ENCODE measurements around the gene KRCC1. TPM values are rescaled to one million over a fixed set of nuclear protein-coding genes. Genes with fewer than 3 reads are reported as not detected.

KRCC1 gene
- total RNA-seq, 2 experiments from 2014 or later: 10.8 to 11.1 TPM

- Mint-ChIP-seq H3K4me1 (ENCODE audit: low read depth) (no peaks in the 10 kb centered on the region), H3K9me3 (no peaks in the 10 kb centered on the region), H3K27me3 (no peaks in the 10 kb centered on the region), H3K36me3 (ENCODE audit: low read depth) (no peaks in the 10 kb centered on the region), H3K27ac (no peak overlapping the region), H3K4me3 (no peak overlapping the region)
- ATAC-seq: no peak
- intact Hi-C loops (cut with micrococcal nuclease): no loop called here
- ChIA-PET POLR2A (no interaction called here), CTCF (interaction anchor here (1.2 to 4.1 kb wide), 2 partner anchors 11 to 89 kb away, joined by 4 to 19 read pairs; no protein-coding TSS in a partner anchor)
- no peak for DNase-seq
- no peak for TF ChIP-seq CTCF (IDR thresholded peaks at IDR 0.05)
These were observed 15.8 kb upstream of the KRCC1 start for GRCh38 chr2:88071365-88071764.

GRCh38 chr2:88070055-88070454 is 14.5 kb upstream of the KRCC1 start:
- no peaks in the 10 kb centered on the region for H3K9me3 Mint-ChIP-seq
- intact Hi-C loops (cut with micrococcal nuclease): no loop called here
- H3K27ac Mint-ChIP-seq: no peak overlapping the region
- no peaks in the 10 kb centered on the region for H3K36me3 Mint-ChIP-seq (ENCODE audit: low read depth)
- H3K27me3 Mint-ChIP-seq: no peaks in the 10 kb centered on the region
- no peak for DNase-seq
- no peak for ATAC-seq
- TF ChIP-seq CTCF (IDR thresholded peaks at IDR 0.05): no peak
- no peaks in the 10 kb centered on the region for H3K4me1 Mint-ChIP-seq (ENCODE audit: low read depth)
- ChIA-PET POLR2A (interaction anchor here (0.7 kb wide), 1 partner anchor 49 kb away, joined by 3 read pairs; no protein-coding TSS in a partner anchor), CTCF (interaction anchor here (4.1 kb wide), 1 partner anchor 9 kb away, joined by 19 read pairs; no protein-coding TSS in a partner anchor)
- no peak overlapping the region for H3K4me3 Mint-ChIP-seq

GRCh38 chr2:88069117-88069516 is 13.5 kb upstream of the KRCC1 start:
- Mint-ChIP-seq H3K27ac (no peak overlapping the region), H3K27me3 (no peaks in the 10 kb centered on the region), H3K4me3 (no peak overlapping the region), H3K9me3 (no peaks in the 10 kb centered on the region), H3K4me1 (ENCODE audit: low read depth) (no peaks in the 10 kb centered on the region), H3K36me3 (ENCODE audit: low read depth) (no peaks in the 10 kb centered on the region)
- DNase-seq (no peak), ATAC-seq (no peak)
- no peak for TF ChIP-seq CTCF (IDR thresholded peaks at IDR 0.05)
- ChIA-PET CTCF (interaction anchor here (0.9 to 4.1 kb wide), 4 partner anchors 8 to 123 kb away, joined by 3 to 19 read pairs (median 4); no protein-coding TSS in a partner anchor), POLR2A (no interaction called here)
- intact Hi-C loops (cut with micrococcal nuclease): no loop called here

GRCh38 chr2:88068044-88068443 is 12.5 kb upstream of the KRCC1 start:
- ChIA-PET CTCF (interaction anchor here (0.6 to 4.1 kb wide), 4 partner anchors 7 to 91 kb away, joined by 3 to 19 read pairs (median 4); no protein-coding TSS in a partner anchor), POLR2A (no interaction called here)
- Mint-ChIP-seq H3K4me1 (ENCODE audit: low read depth) (no peaks in the 10 kb centered on the region), H3K9me3 (no peaks in the 10 kb centered on the region), H3K4me3 (no peak overlapping the region), H3K27me3 (no peaks in the 10 kb centered on the region), H3K36me3 (ENCODE audit: low read depth) (no peaks in the 10 kb centered on the region), H3K27ac (no peak overlapping the region)
- DNase-seq (no peak), ATAC-seq (no peak)
- no peak for TF ChIP-seq CTCF (IDR thresholded peaks at IDR 0.05)
- intact Hi-C loops (cut with micrococcal nuclease): no loop called here

GRCh38 chr2:88067598-88067997 is 12.0 kb upstream of the KRCC1 start, which contains the start of gene SMYD1:
TSS of gene SMYD1 (plus strand) at chr2:88067825. CDS start at chr2:88067865, 40 bp downstream.
- ATAC-seq: no peak
- ChIA-PET CTCF (interaction anchor here (0.6 to 1.1 kb wide), 2 partner anchors 9 to 35 kb away, joined by 3 to 5 read pairs; no protein-coding TSS in a partner anchor), POLR2A (no interaction called here)
- TF ChIP-seq CTCF (IDR thresholded peaks at IDR 0.05): no peak
- H3K36me3 Mint-ChIP-seq (ENCODE audit: low read depth): no peaks in the 10 kb centered on the region
- H3K27ac Mint-ChIP-seq: no peak within 1 kb of the TSS
- H3K4me3 Mint-ChIP-seq: no peak within 1 kb of the TSS
- intact Hi-C loops (cut with micrococcal nuclease): no loop called here
- no peak for DNase-seq
- no peaks in the 10 kb centered on the region for H3K27me3 Mint-ChIP-seq
- H3K4me1 Mint-ChIP-seq (ENCODE audit: low read depth): no peaks in the 10 kb centered on the region
- no peaks in the 10 kb centered on the region for H3K9me3 Mint-ChIP-seq

Data from activated CD8-positive, alpha-beta T cell treated with anti-CD3 and anti-CD28 coated beads for 36 hours (primary cell).